HFF-Myc (cell line): ENCODE measurements around the gene SMIM7.
A peak's percentile ranks its signal among the peaks of the same experiment; 100 is the strongest.

Experiments
- DNase-seq: peaks from one replicate; pipeline ENCODE4 v3.0.0-alpha.2; 2011; ENCODE audit warnings: low read depth; ENCODE audit errors: extremely low read depth
- H3K4me3 ChIP-seq: replicated peaks from 2 replicates; pipeline ENCODE4 v1.5.1; 2011; ENCODE audit warnings: low read depth, mild to moderate bottlenecking, control low read depth, low read length
- CTCF ChIP-seq: IDR thresholded peaks from 2 replicates; pipeline ENCODE4 v1.5.1; 2012; ENCODE audit warnings: mild to moderate bottlenecking, low read depth, low read length, control low read depth; ENCODE audit errors: missing control alignments

The SMIM7 gene

DNA sequence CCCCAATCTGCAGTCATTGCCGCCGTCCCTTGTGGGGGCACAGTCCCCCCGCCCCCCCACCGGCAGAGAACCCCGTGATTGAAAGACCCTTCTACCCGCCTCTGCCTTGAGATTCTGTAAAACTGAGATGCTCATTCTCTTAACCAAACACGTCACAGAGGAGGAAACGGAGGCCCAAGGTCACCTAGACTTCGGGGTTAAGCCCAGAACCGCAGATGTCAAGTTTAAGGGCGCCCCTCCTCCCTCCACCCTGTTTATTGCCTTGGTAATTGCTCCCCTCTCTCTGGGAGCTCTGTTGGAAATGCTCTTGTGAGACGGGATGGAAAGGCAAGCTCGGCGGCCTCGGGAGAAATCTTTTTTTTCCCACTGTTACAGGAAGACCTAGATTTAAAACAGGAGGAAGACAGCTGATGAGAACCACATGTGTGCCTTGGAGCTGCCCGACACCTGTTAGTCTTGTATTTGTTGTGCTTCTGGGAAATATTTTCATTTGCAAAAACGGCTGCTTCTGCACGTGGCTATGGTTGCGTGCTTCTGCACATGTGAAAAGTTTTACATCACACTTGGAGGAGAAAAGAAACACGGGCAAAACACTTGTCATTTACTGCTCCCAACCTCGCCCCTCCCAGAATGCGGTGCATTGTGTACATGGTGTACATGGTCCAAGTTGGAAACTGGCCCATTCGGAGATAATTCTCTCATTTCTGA, 30.8 kb downstream of the SMIM7 start:
- no peak for TF ChIP-seq CTCF
- peak; percentile 93 for DNase-seq
- H3K4me3 ChIP-seq: peak overlapping the region; percentile 79

- TF ChIP-seq CTCF: no peak
- H3K4me3 ChIP-seq: peak within 1 kb of the TSS; percentile 99
- DNase-seq: peak; percentile 70
Measured at GRCh38 chr19:16628183-16628983, 31.6 kb downstream of the SMIM7 start, which contains the start of gene MED26. MED26 (minus strand) TSS chr19:16628204; CDS start chr19:16627943, 261 bp downstream.

DNA sequence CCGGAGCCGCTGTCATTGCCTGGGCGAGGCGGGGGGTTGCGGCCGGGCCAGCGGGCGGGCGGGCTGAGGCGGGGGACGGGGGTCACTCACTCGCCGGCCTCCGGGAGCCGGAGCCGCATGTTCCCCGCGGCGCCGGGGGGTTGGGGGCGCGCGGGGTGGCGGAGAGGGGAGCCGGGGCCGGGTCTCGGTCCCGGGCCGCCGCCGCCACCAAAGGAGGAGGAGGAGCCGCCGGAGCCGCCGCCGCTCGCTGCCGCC, 32.1 kb downstream of the SMIM7 start:
- TF ChIP-seq CTCF: no peak
- peak overlapping the region; percentile 99 for H3K4me3 ChIP-seq
- no peak for DNase-seq

DNA sequence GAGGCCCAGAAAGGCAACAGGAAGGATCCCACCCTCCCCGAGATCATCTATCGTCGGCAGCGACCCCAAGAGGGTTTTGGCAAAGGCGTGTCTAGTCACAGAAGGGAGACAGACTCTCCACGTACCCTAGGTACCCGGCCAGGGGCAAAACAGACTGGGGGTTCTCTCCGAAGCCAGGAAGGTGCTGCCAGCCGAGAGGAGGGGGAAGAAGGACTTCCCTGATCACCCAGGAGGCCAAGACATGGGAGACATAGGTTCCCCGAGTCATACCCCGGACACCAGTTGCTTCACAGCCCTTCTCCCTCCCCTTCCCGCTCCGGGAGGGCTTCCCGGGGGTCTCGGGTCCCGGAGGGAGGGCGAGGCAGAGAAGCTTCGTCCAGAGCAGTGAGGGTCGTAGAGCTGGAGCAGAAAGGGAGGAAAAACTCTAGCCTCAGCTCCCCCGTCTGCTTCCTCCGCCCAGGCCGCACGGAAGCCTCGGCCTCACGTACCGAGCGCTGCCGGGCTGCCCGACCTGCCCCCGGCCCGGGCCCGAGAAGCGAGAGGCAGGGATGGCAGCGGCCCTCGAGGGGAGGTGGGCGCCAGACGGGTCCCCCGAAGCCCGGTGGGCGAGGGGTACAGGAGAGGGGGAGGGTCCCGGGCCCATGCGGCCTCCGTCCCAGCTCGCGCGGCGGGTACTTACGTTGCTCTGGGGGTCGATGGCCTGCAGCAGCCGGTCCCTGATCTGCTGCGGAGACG, 32.6 kb downstream of the SMIM7 start:
- peak overlapping the region; percentile 99 for H3K4me3 ChIP-seq
- no peak for DNase-seq
- TF ChIP-seq CTCF: no peak

GRCh38 chr19:16626796-16627192, 33.1 kb downstream of the SMIM7 start:
- no peak for TF ChIP-seq CTCF
- peak overlapping the region; percentile 99 for H3K4me3 ChIP-seq
- DNase-seq: no peak

DNA sequence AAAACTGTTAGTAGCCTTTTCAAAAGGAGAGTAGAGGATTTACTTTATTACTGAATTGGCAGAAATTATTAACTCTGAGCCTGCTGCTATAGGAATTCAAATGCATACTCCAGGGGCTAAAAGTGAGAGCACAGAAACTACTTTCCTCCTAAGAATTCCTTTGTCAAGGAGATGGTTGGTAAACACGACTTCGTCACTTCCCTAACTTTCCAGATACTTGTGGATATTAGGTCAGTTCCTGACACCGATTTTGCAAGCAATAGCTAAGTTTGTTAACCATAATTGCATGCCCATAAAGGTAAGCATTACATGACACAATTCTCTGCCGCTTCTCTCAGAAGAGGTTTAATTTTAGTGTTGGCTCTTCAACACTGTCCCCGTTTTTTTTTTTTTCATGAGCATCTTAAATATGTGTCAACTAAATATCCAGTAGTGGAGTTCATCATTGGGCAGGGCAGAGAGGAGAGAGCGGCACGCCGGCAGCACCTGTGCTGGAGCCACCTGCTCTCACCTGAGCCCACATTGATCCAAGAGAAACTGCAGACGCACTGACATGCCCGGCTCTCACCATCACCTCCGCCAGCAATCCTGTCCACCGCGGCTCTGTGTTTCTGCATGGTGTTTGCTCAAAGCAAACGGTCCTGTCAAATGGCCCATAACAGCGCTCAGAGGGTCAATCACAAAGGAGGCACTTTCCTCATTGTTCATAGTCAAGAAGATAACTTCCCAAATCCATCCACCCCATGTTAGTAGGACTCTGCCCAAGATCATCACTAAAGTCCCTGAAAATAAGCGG, 34.6 kb downstream of the SMIM7 start:
- DNase-seq: no peak
- no peak overlapping the region for H3K4me3 ChIP-seq
- no peak for TF ChIP-seq CTCF
